GM19467 (cell line): ENCODE results near the gene APC.

Experiments used
- ATAC-seq: cut with Tn5 transposase; IDR thresholded peaks from one replicate; pipeline ENCODE4 v1.9.1; 2021; ENCODE audit warnings: mild to moderate bottlenecking, moderate library complexity; ENCODE audit not compliant: unreplicated experiment

APC gene

DNA sequence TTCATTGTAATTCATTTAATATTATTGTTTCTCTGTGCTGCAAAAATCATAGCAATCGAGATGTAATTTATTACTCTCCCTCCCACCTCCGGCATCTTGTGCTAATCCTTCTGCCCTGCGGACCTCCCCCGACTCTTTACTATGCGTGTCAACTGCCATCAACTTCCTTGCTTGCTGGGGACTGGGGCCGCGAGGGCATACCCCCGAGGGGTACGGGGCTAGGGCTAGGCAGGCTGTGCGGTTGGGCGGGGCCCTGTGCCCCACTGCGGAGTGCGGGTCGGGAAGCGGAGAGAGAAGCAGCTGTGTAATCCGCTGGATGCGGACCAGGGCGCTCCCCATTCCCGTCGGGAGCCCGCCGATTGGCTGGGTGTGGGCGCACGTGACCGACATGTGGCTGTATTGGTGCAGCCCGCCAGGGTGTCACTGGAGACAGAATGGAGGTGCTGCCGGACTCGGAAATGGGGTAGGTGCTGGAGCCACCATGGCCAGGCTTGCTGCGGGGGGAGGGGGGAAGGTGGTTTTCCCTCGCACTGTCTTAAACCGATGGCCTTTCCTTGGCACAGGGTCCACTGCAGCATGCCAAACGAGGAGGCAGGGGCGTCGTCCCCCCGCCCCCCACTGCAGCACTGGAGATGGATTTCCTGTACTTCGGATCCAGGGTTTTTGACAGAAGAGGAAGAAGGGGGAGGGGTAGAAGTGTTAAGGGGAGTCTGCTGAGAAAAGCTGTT, at the start of gene APC:
Gene APC (plus strand): TSS at position 423 of the 728 bp plus-strand sequence. CDS start 17,006 bp downstream, outside the sequence.
- ATAC-seq, result peak; percentile 99

GRCh38 chr5:112689155-112689909, 48.4 kb upstream of the APC start:
- no peak for ATAC-seq

GRCh38 chr5:112690605-112691338, 46.9 kb upstream of the APC start:
- no peak for ATAC-seq

DNA sequence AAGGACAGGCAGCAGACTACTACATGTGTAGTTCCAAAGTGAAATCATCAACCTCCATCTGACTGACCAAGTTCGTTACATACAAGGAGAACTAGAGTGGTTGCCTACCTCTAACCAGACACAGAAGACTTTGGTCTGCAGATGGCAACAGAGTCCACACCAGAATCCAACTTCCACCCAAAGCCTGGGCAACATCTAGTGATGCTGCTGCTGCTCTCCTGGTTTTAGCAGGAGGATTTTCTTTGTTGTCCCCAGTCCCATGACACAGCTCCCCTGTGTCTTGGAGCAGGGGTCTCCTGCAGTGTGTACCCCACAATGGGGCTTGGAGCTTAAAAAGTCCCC, 46.4 kb upstream of the APC start:
- no peak for ATAC-seq

GRCh38 chr5:112691758-112692157, 45.9 kb upstream of the APC start:
- ATAC-seq, result no peak

GRCh38 chr5:112692472-112692871, 45.2 kb upstream of the APC start:
- ATAC-seq, result no peak

GRCh38 chr5:112693301-112693700, 44.4 kb upstream of the APC start:
- ATAC-seq, result no peak

DNA sequence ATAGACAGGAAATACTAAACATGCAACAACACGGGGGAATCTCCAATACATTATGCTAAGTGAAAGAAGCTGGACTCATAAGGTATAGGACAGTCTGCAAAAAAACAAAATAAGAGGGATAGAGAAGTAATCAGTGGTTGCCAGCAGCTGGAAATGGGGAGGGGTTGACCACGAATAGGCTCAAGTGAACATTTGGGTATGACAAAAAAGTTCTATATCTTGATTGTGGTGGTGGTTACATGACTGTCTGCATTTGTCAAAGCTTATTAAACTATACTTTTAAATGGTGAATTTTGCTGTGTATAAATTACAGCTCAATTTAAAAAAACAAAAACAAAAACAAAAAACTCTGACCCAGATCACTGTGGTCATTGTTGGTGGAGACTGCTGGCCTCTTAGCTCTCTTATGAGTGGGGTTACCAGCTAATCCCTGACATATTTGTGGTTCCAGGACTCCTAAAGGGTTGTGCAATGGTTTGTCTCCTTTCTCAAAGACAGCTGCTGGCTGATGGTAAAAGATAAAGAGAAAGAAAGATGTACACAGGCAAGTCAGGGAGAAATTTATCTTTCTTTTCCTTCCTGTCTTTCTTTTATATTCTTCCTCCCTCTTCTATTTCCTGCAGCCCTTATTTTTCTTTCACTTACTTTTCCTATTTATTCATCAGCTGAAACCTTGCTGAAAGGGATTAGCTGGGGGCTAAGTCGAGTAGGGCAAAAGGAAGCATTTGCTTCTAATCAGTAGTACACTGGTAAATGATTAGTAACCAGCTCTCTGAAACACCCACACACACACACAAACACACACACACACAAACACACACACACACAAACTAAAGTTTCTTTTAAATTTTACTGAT, 42.6 kb upstream of the APC start:
- no peak for ATAC-seq

DNA sequence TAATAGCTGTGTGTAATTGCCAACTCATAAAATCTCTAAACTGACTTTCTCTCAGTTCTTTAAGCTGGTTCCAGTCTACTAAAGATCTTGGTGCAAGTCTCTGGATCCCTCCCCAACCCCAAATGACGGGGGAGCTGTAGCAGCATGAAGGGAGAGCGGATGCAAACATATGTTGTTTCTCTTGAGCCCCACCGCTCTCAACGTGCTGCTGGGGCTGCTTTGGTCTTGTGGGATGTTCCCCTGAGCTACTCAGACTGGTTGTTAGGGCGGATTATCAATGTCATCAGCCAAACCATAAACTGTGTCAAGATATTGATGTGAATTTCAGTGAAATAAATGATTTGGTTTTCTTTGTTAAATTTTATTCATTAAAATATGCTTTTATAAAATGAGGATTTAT, 40.9 kb upstream of the APC start:
- ATAC-seq, result no peak

GRCh38 chr5:112697322-112697721, 40.4 kb upstream of the APC start:
- ATAC-seq, result no peak

DNA sequence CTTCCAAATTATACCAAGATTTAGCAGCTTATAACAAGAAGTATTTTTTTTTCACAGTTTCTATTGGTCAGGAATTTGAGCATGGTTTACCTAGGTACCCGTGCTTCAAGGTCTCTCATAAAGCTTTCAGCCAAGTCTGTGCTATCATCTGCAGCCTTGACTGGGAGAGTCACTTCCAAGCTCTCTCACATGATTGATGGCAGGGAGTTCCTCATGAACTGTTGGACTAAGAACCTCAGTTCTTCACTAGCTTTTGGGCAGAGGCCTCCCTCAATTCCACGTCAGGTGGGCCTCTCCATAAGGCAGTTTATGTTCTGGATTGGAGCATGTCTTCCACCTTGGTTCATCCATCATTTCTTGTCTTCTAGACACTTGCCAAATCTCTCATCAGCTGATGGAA, 39.9 kb upstream of the APC start:
- ATAC-seq, result no peak

DNA sequence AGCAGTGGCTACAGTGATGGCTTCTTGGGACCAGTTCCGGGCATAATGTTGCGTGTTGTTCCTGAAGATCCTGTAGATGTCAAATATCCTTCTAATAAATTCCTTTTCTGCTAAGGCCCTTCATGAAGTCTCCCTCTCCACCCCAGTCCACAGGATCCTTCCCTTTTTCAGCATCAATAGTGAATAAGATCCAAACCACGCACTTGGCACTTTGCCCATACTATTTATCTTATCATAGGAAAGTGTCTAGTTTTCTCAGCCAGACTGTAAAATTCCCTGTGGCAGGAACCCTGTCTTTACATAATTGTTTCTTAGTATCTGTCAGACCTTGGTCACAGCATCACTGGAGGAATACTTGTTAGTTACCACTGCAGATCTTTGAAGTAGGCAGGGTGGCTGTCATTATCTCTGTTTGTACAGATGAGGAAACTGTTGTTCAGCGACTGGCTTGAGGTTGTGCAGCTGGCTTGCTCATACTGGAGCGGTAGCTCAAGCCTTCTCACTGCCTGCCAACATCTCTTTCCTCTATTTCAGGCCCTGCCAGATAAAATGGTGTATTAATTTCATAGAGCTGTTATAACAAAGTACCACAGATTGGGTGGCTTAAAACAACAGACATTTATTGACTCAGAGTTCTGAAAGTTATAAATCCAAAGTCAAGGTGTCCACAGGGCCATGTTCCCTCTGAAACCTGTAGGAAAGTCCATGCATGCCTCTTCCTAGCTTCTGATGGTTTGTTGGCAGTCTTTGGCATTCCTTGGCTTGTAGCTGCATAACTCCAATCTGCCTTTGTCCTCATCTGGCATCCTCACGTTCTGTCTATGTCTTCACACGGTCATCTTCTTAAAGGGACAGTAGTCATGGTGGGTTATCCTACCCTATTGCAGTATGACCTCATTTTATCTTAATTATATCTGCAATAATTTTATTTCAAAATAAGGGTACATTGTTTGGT, 33.5 kb upstream of the APC start:
- no peak for ATAC-seq

- no peak for ATAC-seq
Observed at GRCh38 chr5:112706446-112707016, 31.2 kb upstream of the APC start.

DNA sequence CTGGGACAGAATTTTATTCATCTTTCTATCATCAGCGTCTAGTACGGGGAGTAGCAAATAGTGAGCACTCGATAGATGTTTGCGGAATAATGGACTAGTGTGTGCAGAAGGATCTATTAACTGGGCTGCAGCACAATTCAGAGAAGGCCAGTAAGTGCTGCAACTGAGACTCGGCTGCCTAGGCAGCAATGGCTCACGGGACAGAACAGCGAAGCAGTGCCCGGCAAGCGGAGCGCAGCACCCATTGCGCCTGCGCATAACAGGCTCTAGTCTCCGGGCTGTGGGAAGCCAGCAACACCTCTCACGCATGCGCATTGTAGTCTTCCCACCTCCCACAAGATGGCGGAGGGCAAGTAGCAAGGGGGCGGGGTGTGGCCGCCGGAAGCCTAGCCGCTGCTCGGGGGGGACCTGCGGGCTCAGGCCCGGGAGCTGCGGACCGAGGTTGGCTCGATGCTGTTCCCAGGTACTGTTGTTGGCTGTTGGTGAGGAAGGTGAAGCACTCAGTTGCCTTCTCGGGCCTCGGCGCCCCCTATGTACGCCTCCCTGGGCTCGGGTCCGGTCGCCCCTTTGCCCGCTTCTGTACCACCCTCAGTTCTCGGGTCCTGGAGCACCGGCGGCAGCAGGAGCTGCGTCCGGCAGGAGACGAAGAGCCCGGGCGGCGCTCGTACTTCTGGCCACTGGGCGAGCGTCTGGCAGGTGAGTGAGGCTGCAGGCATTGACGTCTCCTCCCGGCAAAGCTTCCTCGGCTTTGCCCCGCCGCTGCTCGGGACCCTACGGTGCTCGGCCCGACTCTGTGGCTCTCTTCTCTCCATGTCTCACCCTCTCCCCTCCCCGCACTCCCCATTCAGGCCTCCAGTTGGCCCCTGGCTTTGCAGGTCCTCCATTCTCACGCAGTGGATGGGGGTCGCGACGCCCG, 30.2 kb upstream of the APC start:
- peak; percentile 92 for ATAC-seq

DNA sequence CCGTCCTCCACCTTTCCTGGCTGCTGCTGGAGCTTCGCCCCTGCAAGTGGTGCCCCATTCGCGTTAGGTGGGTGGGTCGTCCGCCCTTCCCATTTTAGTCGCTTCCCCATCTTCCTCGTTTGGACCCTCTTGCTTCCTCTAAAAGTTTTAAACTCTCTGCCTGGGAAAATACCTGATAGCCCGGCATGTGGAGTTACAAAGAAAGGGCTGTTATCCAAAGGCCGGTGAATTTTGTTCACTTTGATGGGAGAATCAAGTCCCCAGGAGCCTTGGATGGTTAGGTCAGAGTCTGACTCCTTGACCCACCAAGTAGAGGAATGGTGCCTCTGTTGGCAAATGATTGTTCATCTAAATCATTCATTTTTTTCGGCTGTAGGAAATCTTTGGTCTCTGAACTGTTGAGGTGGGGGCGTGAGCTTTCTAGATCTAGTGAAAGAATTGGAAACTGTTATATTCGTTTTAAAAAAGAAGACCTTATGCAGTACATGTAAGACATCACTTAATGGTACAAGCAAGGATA, 29.5 kb upstream of the APC start:
- ATAC-seq, result no peak

DNA sequence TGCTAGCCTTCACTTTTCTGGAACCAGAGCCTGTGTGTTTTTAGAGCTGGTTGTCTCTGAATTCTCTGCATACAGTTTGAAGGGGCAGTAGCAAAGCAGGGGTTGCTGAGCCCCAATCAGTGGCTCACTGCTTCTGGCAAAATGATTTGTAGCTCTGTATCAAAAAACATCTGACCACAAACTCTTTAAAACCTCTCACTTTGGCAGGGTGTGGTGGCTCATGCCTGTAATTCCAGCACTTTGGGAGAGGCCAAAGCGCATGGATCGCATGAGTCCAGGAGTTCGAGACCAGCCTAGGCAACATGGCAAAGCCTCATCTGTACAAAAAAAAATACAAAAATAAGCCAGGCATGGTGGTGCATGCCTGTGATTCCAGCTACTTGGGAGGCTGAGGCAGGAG, 28.3 kb upstream of the APC start:
- no peak for ATAC-seq

DNA sequence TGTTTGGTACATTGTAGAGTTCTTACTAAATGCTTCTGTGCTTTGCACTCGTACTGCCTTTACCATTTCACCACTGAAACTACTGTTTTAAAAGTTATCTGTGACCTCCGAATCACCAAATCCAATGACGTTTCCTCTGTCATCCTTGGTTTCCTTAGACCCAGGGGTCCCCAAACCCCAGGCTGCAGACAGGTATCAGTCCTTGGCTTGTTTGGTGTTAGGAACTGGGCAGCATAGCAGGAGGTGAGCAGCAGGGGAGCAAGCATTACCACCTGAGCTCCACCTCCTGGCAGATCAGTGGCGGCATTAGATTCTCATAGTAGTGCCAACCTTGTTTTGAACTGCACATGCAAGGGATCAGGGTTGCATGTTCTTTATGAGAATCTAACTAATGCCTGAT, 26.8 kb upstream of the APC start:
- no peak for ATAC-seq

DNA sequence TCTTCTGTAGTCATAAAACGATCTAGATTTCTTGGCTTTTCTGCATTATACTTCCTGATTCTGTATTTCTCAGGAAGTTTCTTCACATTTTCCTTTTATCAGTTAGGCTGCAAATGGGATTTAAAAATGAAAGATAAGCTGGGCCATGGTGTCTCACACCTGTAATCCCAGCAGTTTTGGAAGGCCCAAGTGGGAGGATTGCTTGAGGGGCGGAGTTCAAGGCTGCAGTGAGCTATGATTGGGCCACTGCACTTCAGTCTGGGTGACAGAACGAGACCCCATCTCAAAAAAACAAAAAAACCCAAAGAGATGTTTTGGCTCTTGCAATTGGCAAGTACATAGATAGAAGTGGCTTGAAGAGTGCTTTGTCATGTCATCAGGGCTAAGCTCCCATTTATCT, 26.2 kb upstream of the APC start:
- no peak for ATAC-seq
